ENCODE results near the gene BPIFA3.

Gene BPIFA3

DNA sequence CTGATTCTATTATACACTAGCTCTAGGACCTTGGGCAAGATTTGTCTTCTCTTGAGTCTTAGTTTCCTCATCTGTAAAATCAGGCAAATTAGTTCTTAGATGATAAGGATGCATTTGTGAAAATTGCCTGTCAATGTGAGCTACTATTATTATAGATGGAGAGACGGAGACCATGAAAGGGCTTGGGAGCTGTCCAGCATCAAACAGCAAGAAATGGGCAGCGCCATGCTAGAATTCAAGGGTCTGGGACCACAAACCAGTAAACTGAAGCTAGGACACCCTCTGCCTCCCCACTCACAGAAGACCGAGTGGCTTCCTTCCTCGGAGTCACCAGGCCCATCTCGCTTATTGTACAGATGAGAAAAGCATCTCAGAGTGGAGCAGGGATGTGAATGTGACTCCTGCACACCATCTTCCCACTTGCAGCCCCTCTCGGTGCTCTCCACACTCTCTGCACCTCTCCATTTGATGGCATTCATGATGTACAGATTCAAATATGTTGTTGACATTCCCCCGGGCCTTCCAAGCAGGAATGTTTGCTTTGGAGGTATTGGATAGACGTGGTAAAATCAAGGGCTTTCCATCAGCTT, 24.1 kb upstream of the BPIFA3 start:
- H4K91ac ChIP-seq (ENCODE audit: low read length) = no peak overlapping the region
- H3K79me1 ChIP-seq (replicated peaks; ENCODE audit: low read length, poor library complexity, severe bottlenecking) = no peaks in the 10 kb centered on the region
- no peak for DNase-seq
- no peak overlapping the region for H3K4ac ChIP-seq (ENCODE audit: low read depth in 1 of 2, low read length in 2 of 2)
- no peak overlapping the region for H3K4me3 ChIP-seq (ENCODE audit: insufficient read depth in 1 of 2, low read depth in 1 of 2, low read length in 2 of 2)
- no peaks in the 10 kb centered on the region for H3K36me3 ChIP-seq (ENCODE audit: control insufficient read depth in 1 of 2, insufficient read depth in 2 of 2, low read depth in 1 of 2, low read length in 2 of 2)
- H3K9ac ChIP-seq (ENCODE audit: low read length) = no peak overlapping the region
- no peak overlapping the region for H3K18ac ChIP-seq (ENCODE audit: low read depth in 1 of 2, low read length in 2 of 2)
- no peak overlapping the region for H4K8ac ChIP-seq (ENCODE audit: low read length)
- H2BK12ac ChIP-seq (ENCODE audit: low read length in 2 of 2) = no peak overlapping the region
- no peak overlapping the region for H3K4me2 ChIP-seq (ENCODE audit: low read length, poor library complexity, severe bottlenecking)
- no peak overlapping the region for H3K23ac ChIP-seq (ENCODE audit: low read length in 2 of 2)
- H3K27ac ChIP-seq (ENCODE audit: low read length, poor library complexity, severe bottlenecking) = no peak overlapping the region
- WGBS = 65% methylated on average over 7 of the region's 8 CpGs
- peaks cover 7 to 40% of the 10 kb centered on the region in 2 experiments for H3K27me3 ChIP-seq (ENCODE audit: control insufficient read depth in 1 of 2, insufficient read depth in 1 of 2, low read length in 2 of 2)
- no peak overlapping the region for H2AK5ac ChIP-seq (ENCODE audit: low read length, severe bottlenecking)
- no peak overlapping the region for H2BK120ac ChIP-seq (ENCODE audit: low read depth, low read length)
- H3K14ac ChIP-seq (ENCODE audit: low read length in 2 of 2) = no peak overlapping the region
- H2AFZ ChIP-seq (ENCODE audit: low read depth, low read length) = no peak overlapping the region
- no peaks in the 10 kb centered on the region for H3K4me1 ChIP-seq (ENCODE audit: control insufficient read depth, insufficient read depth, low read depth, low read length)
- no peak overlapping the region for H2BK5ac ChIP-seq (ENCODE audit: low read depth, low read length, poor library complexity, severe bottlenecking)
- no peaks in the 10 kb centered on the region for H3K9me3 ChIP-seq (ENCODE audit: control insufficient read depth, low read length)
- H2BK15ac ChIP-seq (ENCODE audit: low read depth, poor library complexity, severe bottlenecking) = no peak overlapping the region

DNA sequence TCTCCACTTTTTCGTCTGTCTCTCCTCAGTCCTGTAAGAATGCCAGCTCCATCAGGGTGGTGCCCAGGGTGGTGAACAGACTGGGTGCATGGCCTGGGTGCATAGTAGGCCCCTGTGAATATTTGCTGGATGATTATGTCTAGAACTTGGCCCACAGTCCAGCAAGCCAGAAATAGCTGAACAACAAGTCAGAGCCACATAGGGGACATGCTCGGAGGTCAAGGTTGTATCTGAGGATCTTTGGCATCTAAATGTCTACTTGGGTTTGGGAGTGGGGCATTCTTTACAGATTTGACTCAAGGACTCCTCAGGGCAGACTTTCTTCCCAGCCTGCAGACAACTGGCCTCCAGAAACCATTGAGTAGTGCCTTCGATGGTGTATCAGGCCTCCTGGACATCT, 18.1 kb upstream of the BPIFA3 start:
- Histone ChIP-seq H3K9me3 (ENCODE audit: control insufficient read depth, low read length) (no peaks in the 10 kb centered on the region), H3K4ac (ENCODE audit: low read depth in 1 of 2, low read length in 2 of 2) (no peak overlapping the region), H3K27me3 (ENCODE audit: control insufficient read depth in 1 of 2, insufficient read depth in 1 of 2, low read length in 2 of 2) (peaks cover 5 to 42% of the 10 kb centered on the region in 2 experiments), H3K27ac (ENCODE audit: low read length, poor library complexity, severe bottlenecking) (no peak overlapping the region), H2BK120ac (ENCODE audit: low read depth, low read length) (no peak overlapping the region), H2BK5ac (ENCODE audit: low read depth, low read length, poor library complexity, severe bottlenecking) (no peak overlapping the region), H3K4me1 (ENCODE audit: control insufficient read depth, insufficient read depth, low read depth, low read length) (no peaks in the 10 kb centered on the region), H3K14ac (ENCODE audit: low read length in 2 of 2) (no peak overlapping the region), H2AFZ (ENCODE audit: low read depth, low read length) (no peak overlapping the region), H3K4me2 (ENCODE audit: low read length, poor library complexity, severe bottlenecking) (no peak overlapping the region), H3K23ac (ENCODE audit: low read length in 2 of 2) (no peak overlapping the region), H3K36me3 (ENCODE audit: control insufficient read depth in 1 of 2, insufficient read depth in 2 of 2, low read depth in 1 of 2, low read length in 2 of 2) (no peaks in the 10 kb centered on the region), H3K9ac (ENCODE audit: low read length) (no peak overlapping the region), H2BK12ac (ENCODE audit: low read length in 2 of 2) (no peak overlapping the region), H2BK15ac (ENCODE audit: low read depth, poor library complexity, severe bottlenecking) (no peak overlapping the region), H2AK5ac (ENCODE audit: low read length, severe bottlenecking) (no peak overlapping the region), H3K79me1 (replicated peaks; ENCODE audit: low read length, poor library complexity, severe bottlenecking) (no peaks in the 10 kb centered on the region), H4K91ac (ENCODE audit: low read length) (no peak overlapping the region), H3K4me3 (ENCODE audit: insufficient read depth in 1 of 2, low read depth in 1 of 2, low read length in 2 of 2) (no peak overlapping the region), H4K8ac (ENCODE audit: low read length) (no peak overlapping the region), H3K18ac (ENCODE audit: low read depth in 1 of 2, low read length in 2 of 2) (no peak overlapping the region)
- 78% methylated on average over 3 of the region's 3 CpGs for WGBS
- no peak for DNase-seq

DNA sequence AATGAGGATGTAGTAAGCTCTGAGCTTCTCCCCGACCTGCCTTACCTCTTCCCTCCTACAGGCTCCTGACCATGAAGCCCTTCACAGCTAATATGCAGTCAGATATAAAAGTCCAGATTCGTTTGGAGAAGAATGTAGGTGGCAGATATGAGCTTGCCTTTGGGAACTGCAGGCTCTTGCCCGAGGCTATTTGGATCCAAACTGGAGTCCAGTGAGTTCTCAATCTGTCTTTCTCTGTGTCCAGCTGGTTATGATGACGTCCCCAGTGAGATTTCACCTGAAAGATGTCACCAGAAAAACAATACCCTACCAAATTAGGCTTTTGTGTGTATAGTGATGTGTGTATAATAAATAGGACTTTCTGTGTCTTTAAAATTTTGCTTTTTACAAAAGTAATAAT, 14.7 kb upstream of the BPIFA3 start:
- no peak overlapping the region for H2BK12ac ChIP-seq (ENCODE audit: low read length in 2 of 2)
- no peaks in the 10 kb centered on the region for H3K9me3 ChIP-seq (ENCODE audit: control insufficient read depth, low read length)
- DNase-seq = no peak
- H3K18ac ChIP-seq (ENCODE audit: low read depth in 1 of 2, low read length in 2 of 2) = no peak overlapping the region
- no peaks in the 10 kb centered on the region for H3K79me1 ChIP-seq (replicated peaks; ENCODE audit: low read length, poor library complexity, severe bottlenecking)
- H3K14ac ChIP-seq (ENCODE audit: low read length in 2 of 2) = no peak overlapping the region
- 32% methylated on average over 2 of the region's 4 CpGs for WGBS
- H3K36me3 ChIP-seq (ENCODE audit: control insufficient read depth in 1 of 2, insufficient read depth in 2 of 2, low read depth in 1 of 2, low read length in 2 of 2) = no peaks in the 10 kb centered on the region
- H2BK15ac ChIP-seq (ENCODE audit: low read depth, poor library complexity, severe bottlenecking) = no peak overlapping the region
- no peak overlapping the region for H3K23ac ChIP-seq (ENCODE audit: low read length in 2 of 2)
- H4K91ac ChIP-seq (ENCODE audit: low read length) = no peak overlapping the region
- H3K9ac ChIP-seq (ENCODE audit: low read length) = no peak overlapping the region
- H3K4me3 ChIP-seq (ENCODE audit: insufficient read depth in 1 of 2, low read depth in 1 of 2, low read length in 2 of 2) = no peak overlapping the region
- no peak overlapping the region for H4K8ac ChIP-seq (ENCODE audit: low read length)
- H2AK5ac ChIP-seq (ENCODE audit: low read length, severe bottlenecking) = no peak overlapping the region
- no peak overlapping the region for H3K4ac ChIP-seq (ENCODE audit: low read depth in 1 of 2, low read length in 2 of 2)
- H2AFZ ChIP-seq (ENCODE audit: low read depth, low read length) = no peak overlapping the region
- H3K27me3 ChIP-seq (ENCODE audit: control insufficient read depth in 1 of 2, insufficient read depth in 1 of 2, low read length in 2 of 2) = peaks cover 5 to 60% of the 10 kb centered on the region in 2 experiments
- no peaks in the 10 kb centered on the region for H3K4me1 ChIP-seq (ENCODE audit: control insufficient read depth, insufficient read depth, low read depth, low read length)
- no peak overlapping the region for H3K27ac ChIP-seq (ENCODE audit: low read length, poor library complexity, severe bottlenecking)
- H3K4me2 ChIP-seq (ENCODE audit: low read length, poor library complexity, severe bottlenecking) = no peak overlapping the region
- H2BK120ac ChIP-seq (ENCODE audit: low read depth, low read length) = no peak overlapping the region
- no peak overlapping the region for H2BK5ac ChIP-seq (ENCODE audit: low read depth, low read length, poor library complexity, severe bottlenecking)

DNA sequence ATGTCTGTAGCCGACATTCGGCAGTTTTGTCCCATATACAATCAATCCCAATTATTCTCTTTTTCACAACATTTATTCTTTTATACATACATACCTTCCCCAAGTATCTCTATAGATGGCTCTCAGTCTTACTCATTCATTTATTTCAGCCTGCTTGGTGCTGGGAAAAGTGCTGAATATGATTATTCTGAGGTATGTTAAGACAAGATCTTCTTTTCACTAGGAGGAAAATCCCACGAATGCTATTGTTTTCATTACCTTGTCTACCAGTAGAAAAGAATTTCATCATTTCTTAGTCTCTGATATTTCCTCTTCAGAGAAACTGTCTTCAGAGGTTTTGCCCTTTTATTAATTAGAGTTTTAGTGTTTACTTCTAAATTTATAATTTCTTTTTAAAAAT, 13.7 kb upstream of the BPIFA3 start:
- Histone ChIP-seq H3K79me1 (replicated peaks; ENCODE audit: low read length, poor library complexity, severe bottlenecking) (no peaks in the 10 kb centered on the region), H2AK5ac (ENCODE audit: low read length, severe bottlenecking) (no peak overlapping the region), H3K27ac (ENCODE audit: low read length, poor library complexity, severe bottlenecking) (no peak overlapping the region), H3K18ac (ENCODE audit: low read depth in 1 of 2, low read length in 2 of 2) (no peak overlapping the region), H3K23ac (ENCODE audit: low read length in 2 of 2) (no peak overlapping the region), H2BK5ac (ENCODE audit: low read depth, low read length, poor library complexity, severe bottlenecking) (no peak overlapping the region), H4K91ac (ENCODE audit: low read length) (no peak overlapping the region), H4K8ac (ENCODE audit: low read length) (no peak overlapping the region), H2BK12ac (ENCODE audit: low read length in 2 of 2) (no peak overlapping the region), H3K9ac (ENCODE audit: low read length) (no peak overlapping the region), H3K14ac (ENCODE audit: low read length in 2 of 2) (no peak overlapping the region), H3K27me3 (ENCODE audit: control insufficient read depth in 1 of 2, insufficient read depth in 1 of 2, low read length in 2 of 2) (peaks cover 5 to 60% of the 10 kb centered on the region in 2 experiments), H3K4me3 (ENCODE audit: insufficient read depth in 1 of 2, low read depth in 1 of 2, low read length in 2 of 2) (no peak overlapping the region), H3K4me2 (ENCODE audit: low read length, poor library complexity, severe bottlenecking) (no peak overlapping the region), H2BK120ac (ENCODE audit: low read depth, low read length) (no peak overlapping the region), H3K4ac (ENCODE audit: low read depth in 1 of 2, low read length in 2 of 2) (no peak overlapping the region), H3K9me3 (ENCODE audit: control insufficient read depth, low read length) (no peaks in the 10 kb centered on the region), H3K4me1 (ENCODE audit: control insufficient read depth, insufficient read depth, low read depth, low read length) (no peaks in the 10 kb centered on the region), H2AFZ (ENCODE audit: low read depth, low read length) (no peak overlapping the region), H2BK15ac (ENCODE audit: low read depth, poor library complexity, severe bottlenecking) (no peak overlapping the region), H3K36me3 (ENCODE audit: control insufficient read depth in 1 of 2, insufficient read depth in 2 of 2, low read depth in 1 of 2, low read length in 2 of 2) (no peaks in the 10 kb centered on the region)
- WGBS = 84% methylated on average over 2 of the region's 3 CpGs
- DNase-seq = no peak

Measured in mesenchymal stem cell (in vitro differentiated cells and primary cell).